Activated CD8-positive, alpha-beta memory T cell treated with anti-CD3 and anti-CD28 coated beads for 4 hours (primary cell): ENCODE data around the gene ODAD4.

ENCODE experiments used
- DNase-seq, 2 donors: peaks; one replicate each; pipeline ENCODE4 v3.0.0-alpha.2; 2020; ENCODE audit warnings: low read depth in 2 of 2

Gene ODAD4

GRCh38 chr17:41930009-41930832, at the start of gene ODAD4:
ODAD4 (plus strand) TSS chr17:41930617; CDS start chr17:41930724, 107 bp downstream.
- DNase-seq = peak; percentile 90 to 92

- no peak for DNase-seq
Measured at GRCh38 chr17:41882756-41883155, 47.7 kb upstream of the ODAD4 start.

- DNase-seq = no peak
Measured at GRCh38 chr17:41885733-41886132, 44.7 kb upstream of the ODAD4 start.

- DNase-seq = no peak
Measured at GRCh38 chr17:41888332-41888965, 42.0 kb upstream of the ODAD4 start.

GRCh38 chr17:41891135-41892020, 39.0 kb upstream of the ODAD4 start:
- DNase-seq = no peak

GRCh38 chr17:41892021-41892376, 38.4 kb upstream of the ODAD4 start:
- DNase-seq = no peak

- no peak for DNase-seq
Measured at GRCh38 chr17:41893384-41893783, 37.0 kb upstream of the ODAD4 start.

- DNase-seq = no peak
Measured at GRCh38 chr17:41894791-41895331, 35.6 kb upstream of the ODAD4 start.

GRCh38 chr17:41895617-41896016, 34.8 kb upstream of the ODAD4 start:
- no peak for DNase-seq

GRCh38 chr17:41896726-41897125, 33.7 kb upstream of the ODAD4 start:
- no peak for DNase-seq

- no peak for DNase-seq
Measured at GRCh38 chr17:41901646-41902045, 28.8 kb upstream of the ODAD4 start.

GRCh38 chr17:41904242-41904841, 26.1 kb upstream of the ODAD4 start:
- DNase-seq = no peak

- no peak for DNase-seq
Measured at GRCh38 chr17:41905172-41905571, 25.2 kb upstream of the ODAD4 start.

GRCh38 chr17:41906465-41907184, 23.8 kb upstream of the ODAD4 start:
- no peak for DNase-seq

- DNase-seq = no peak
Measured at GRCh38 chr17:41907185-41907556, 23.2 kb upstream of the ODAD4 start.

GRCh38 chr17:41907633-41908539, 22.5 kb upstream of the ODAD4 start:
- DNase-seq = no peak

GRCh38 chr17:41909088-41909487, 21.3 kb upstream of the ODAD4 start:
- DNase-seq = no peak

GRCh38 chr17:41910701-41911391, 19.6 kb upstream of the ODAD4 start:
- no peak for DNase-seq

- no peak for DNase-seq
Measured at GRCh38 chr17:41912925-41913324, 17.5 kb upstream of the ODAD4 start.
